ENCODE data around the gene SPACDR. TPM values are rescaled to one million over a fixed set of nuclear protein-coding genes. Genes with fewer than 3 reads are reported as not detected.
A peak's percentile ranks its signal among the peaks of the same experiment; 100 is the strongest.

The SPACDR gene
- total and polyA plus RNA-seq, 9 of the 15 experiments (the other 6 are each of a cell fraction or from before 2014, with no cell fraction given): 0.07 to 0.55 (median 0.14) TPM; not detected in 1

DNA sequence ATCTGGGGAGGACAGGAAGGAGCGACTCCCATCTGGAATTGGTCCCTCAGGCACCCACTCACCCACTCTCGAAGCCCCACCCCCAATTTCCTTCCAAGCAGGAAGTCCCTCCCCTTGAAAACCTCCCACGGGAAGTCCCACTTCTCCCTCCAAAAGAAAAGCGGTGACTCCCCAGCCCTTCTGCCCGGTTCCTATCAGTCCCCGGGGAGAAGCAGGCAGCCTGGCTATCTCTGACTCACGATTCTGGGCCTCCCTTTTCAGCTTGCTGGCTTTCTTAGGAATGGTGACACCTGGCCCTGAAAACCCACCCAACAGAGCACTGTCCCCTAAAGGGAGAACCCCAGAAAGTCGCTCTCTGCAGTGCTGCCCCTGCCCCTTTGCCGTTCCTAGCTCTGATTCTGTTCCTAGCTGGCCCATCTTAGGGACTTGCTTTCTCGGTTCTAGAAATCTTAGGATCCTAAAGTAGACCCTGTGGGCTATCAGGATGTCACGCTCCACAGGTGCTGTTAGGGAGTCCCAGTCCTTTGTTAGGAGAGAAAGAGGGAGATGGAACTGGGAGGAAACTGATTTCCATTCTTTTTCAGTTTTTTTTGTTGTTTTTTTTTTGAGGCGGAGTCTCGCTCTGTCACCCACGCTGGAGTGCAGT is 8.9 kb upstream of the SPACDR start (continued):
- TF ChIP-seq, protein P1, sequence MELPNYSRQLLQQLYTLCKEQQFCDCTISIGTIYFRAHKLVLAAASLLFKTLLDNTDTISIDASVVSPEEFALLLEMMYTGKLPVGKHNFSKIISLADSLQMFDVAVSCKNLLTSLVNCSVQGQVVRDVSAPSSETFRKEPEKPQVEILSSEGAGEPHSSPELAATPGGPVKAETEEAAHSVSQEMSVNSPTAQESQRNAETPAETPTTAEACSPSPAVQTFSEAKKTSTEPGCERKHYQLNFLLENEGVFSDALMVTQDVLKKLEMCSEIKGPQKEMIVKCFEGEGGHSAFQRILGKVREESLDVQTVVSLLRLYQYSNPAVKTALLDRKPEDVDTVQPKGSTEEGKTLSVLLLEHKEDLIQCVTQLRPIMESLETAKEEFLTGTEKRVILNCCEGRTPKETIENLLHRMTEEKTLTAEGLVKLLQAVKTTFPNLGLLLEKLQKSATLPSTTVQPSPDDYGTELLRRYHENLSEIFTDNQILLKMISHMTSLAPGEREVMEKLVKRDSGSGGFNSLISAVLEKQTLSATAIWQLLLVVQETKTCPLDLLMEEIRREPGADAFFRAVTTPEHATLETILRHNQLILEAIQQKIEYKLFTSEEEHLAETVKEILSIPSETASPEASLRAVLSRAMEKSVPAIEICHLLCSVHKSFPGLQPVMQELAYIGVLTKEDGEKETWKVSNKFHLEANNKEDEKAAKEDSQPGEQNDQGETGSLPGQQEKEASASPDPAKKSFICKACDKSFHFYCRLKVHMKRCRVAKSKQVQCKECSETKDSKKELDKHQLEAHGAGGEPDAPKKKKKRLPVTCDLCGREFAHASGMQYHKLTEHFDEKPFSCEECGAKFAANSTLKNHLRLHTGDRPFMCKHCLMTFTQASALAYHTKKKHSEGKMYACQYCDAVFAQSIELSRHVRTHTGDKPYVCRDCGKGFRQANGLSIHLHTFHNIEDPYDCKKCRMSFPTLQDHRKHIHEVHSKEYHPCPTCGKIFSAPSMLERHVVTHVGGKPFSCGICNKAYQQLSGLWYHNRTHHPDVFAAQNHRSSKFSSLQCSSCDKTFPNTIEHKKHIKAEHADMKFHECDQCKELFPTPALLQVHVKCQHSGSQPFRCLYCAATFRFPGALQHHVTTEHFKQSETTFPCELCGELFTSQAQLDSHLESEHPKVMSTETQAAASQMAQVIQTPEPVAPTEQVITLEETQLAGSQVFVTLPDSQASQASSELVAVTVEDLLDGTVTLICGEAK (IDR thresholded peaks at IDR 0.05): peak; percentile 84
- TF ChIP-seq, protein P1 (CRISPR knock-in tag; IDR thresholded peaks at IDR 0.05): no peak
- 0 out of 2 replicates have a peak, but pooled peaks have one; percentile 45 for TF ChIP-seq CREM (IDR thresholded peaks at IDR 0.05; ENCODE audit: low read depth)
- TF ChIP-seq E2F1 (CRISPR knock-in tag; IDR thresholded peaks at IDR 0.05): no peak
- TF ChIP-seq, protein P2, sequence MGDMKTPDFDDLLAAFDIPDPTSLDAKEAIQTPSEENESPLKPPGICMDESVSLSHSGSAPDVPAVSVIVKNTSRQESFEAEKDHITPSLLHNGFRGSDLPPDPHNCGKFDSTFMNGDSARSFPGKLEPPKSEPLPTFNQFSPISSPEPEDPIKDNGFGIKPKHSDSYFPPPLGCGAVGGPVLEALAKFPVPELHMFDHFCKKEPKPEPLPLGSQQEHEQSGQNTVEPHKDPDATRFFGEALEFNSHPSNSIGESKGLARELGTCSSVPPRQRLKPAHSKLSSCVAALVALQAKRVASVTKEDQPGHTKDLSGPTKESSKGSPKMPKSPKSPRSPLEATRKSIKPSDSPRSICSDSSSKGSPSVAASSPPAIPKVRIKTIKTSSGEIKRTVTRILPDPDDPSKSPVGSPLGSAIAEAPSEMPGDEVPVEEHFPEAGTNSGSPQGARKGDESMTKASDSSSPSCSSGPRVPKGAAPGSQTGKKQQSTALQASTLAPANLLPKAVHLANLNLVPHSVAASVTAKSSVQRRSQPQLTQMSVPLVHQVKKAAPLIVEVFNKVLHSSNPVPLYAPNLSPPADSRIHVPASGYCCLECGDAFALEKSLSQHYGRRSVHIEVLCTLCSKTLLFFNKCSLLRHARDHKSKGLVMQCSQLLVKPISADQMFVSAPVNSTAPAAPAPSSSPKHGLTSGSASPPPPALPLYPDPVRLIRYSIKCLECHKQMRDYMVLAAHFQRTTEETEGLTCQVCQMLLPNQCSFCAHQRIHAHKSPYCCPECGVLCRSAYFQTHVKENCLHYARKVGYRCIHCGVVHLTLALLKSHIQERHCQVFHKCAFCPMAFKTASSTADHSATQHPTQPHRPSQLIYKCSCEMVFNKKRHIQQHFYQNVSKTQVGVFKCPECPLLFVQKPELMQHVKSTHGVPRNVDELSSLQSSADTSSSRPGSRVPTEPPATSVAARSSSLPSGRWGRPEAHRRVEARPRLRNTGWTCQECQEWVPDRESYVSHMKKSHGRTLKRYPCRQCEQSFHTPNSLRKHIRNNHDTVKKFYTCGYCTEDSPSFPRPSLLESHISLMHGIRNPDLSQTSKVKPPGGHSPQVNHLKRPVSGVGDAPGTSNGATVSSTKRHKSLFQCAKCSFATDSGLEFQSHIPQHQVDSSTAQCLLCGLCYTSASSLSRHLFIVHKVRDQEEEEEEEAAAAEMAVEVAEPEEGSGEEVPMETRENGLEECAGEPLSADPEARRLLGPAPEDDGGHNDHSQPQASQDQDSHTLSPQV (IDR thresholded peaks at IDR 0.05): no peak
- TF ChIP-seq ZNF347 (CRISPR knock-in tag; IDR thresholded peaks at IDR 0.05; ENCODE audit: low read depth): no peak
- peak; percentile 48; the same call in 1 of the 2 replicates for TF ChIP-seq GABPB1 (CRISPR knock-in tag; IDR thresholded peaks at IDR 0.05)
- TF ChIP-seq HNRNPK (IDR thresholded peaks at IDR 0.05; ENCODE audit: low read depth, low read length, poor library complexity, severe bottlenecking): no peak
- TF ChIP-seq JUNB (CRISPR knock-in tag; conservative IDR thresholded peaks at IDR 0.05): no peak
- TF ChIP-seq USF1 (CRISPR knock-in tag; IDR thresholded peaks at IDR 0.05): no peak
- TF ChIP-seq CBFA2T3 (IDR thresholded peaks at IDR 0.05): peak; percentile 86
- 0 out of 4 replicates have a peak, but pooled peaks of 1 of the 2 experiments have one; percentile 13 for TF ChIP-seq RAD21 (CRISPR knock-in tag; conservative IDR thresholded peaks at IDR 0.05 in 1 of 2, IDR thresholded peaks at IDR 0.05 in 1 of 2)

Measured in K562 (cell line).